Renal cortex interstitium (tissue), 11 donors: ENCODE data around the gene PDE8B. TPM values are rescaled to one million over a fixed set of nuclear protein-coding genes. Genes with fewer than 3 reads are reported as not detected.

ENCODE experiments used
- DNase-seq, 11 donors: peaks; one replicate each; pipeline ENCODE4 v3.0.0-alpha.2; 2013; ENCODE audit warnings: low read depth in 9 of 11, low spot score in 4 of 11; ENCODE audit errors: extremely low read depth in 1 of 11
- polyA plus RNA-seq, 3 donors: library from polyadenylated mRNA; unstranded; fragments of 120-200 nt; gene quantifications; one replicate each; pipeline ENCODE4 v1.2.1, GENCODE V29; 2013; ENCODE audit not compliant: insufficient read length in 3 of 3

The PDE8B gene
- polyA plus RNA-seq, 3 donors = 4.7 to 7.8 (median 4.7) TPM

- DNase-seq = no peak
Measured at GRCh38 chr5:77259476-77259875, 49.0 kb downstream of the PDE8B start.

- no peak for DNase-seq
Measured at GRCh38 chr5:77262697-77263096, 52.2 kb downstream of the PDE8B start.

GRCh38 chr5:77266291-77266690 is 55.8 kb downstream of the PDE8B start:
- no peak for DNase-seq

- no peak for DNase-seq
Measured at GRCh38 chr5:77267496-77267895, 57.0 kb downstream of the PDE8B start.

- no peak for DNase-seq
Measured at GRCh38 chr5:77272206-77272605, 61.7 kb downstream of the PDE8B start.

GRCh38 chr5:77277759-77278158 is 67.3 kb downstream of the PDE8B start:
- DNase-seq = no peak

GRCh38 chr5:77280036-77280435 is 69.6 kb downstream of the PDE8B start:
- DNase-seq = no peak

- no peak for DNase-seq
Measured at GRCh38 chr5:77281969-77282336, 71.5 kb downstream of the PDE8B start.

GRCh38 chr5:77282337-77283027 is 72.0 kb downstream of the PDE8B start:
- no peak for DNase-seq

- DNase-seq = no peak
Measured at GRCh38 chr5:77285251-77285841, 74.9 kb downstream of the PDE8B start.

GRCh38 chr5:77292026-77292757 is 81.7 kb downstream of the PDE8B start:
- DNase-seq = no peak

- no peak for DNase-seq
Measured at GRCh38 chr5:77294185-77294584, 83.7 kb downstream of the PDE8B start.

- DNase-seq = no peak
Measured at GRCh38 chr5:77295863-77296378, 85.4 kb downstream of the PDE8B start.

- no peak for DNase-seq
Measured at GRCh38 chr5:77298146-77298545, 87.7 kb downstream of the PDE8B start.

- no peak for DNase-seq
Measured at GRCh38 chr5:77300451-77300850, 90.0 kb downstream of the PDE8B start.

- peak in 1 of 11 donors; percentile 14 for DNase-seq
Measured at GRCh38 chr5:77301447-77301883, 91.0 kb downstream of the PDE8B start.

GRCh38 chr5:77302247-77302646 is 91.8 kb downstream of the PDE8B start:
- DNase-seq = no peak

GRCh38 chr5:77302653-77303052 is 92.2 kb downstream of the PDE8B start:
- no peak for DNase-seq

GRCh38 chr5:77304388-77304787 is 93.9 kb downstream of the PDE8B start:
- no peak for DNase-seq

- DNase-seq = no peak
Measured at GRCh38 chr5:77305222-77305846, 94.9 kb downstream of the PDE8B start.
